ENCODE results near the gene SORD. TPM values are rescaled to one million over a fixed set of nuclear protein-coding genes. Genes with fewer than 3 reads are reported as not detected.

SORD gene
- total RNA-seq, 1 experiment from 2014 or later = 47.3 TPM

- in situ Hi-C loops (cut with HindIII; ENCODE audit: low sequenced_read_pairs) = no loop called here
- DNase-seq (ENCODE audit: low spot score) = no peak
These were observed 87.3 kb downstream of the SORD start for GRCh38 chr15:45110256-45110820.

GRCh38 chr15:45111390-45112142 is 88.6 kb downstream of the SORD start:
- no peak for DNase-seq (ENCODE audit: low spot score)
- in situ Hi-C loops (cut with HindIII; ENCODE audit: low sequenced_read_pairs) = no loop called here

DNA sequence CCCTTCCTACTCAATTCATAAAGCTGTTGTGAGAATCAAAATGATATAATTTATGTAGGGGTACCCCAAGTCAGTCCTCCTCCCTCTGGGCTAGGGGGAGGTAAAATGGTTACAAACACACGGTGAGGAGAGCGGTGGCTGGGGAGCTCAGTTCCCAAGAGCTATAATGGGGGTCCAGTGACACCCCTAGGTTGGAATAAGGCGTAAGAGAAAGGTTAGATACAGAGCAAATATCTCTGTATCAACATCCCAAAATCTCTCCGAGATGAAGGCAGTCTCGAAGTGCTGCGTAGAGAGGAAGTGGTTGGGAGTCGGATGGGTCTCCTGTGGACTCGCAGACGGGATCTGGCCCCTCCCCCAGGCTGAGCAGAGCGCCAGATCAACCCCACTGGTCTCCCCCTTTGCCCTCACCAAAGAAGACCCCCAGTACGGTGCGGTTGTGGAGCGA is 89.2 kb downstream of the SORD start:
- no peak for DNase-seq (ENCODE audit: low spot score)
- in situ Hi-C loops (cut with HindIII; ENCODE audit: low sequenced_read_pairs) = no loop called here

DNA sequence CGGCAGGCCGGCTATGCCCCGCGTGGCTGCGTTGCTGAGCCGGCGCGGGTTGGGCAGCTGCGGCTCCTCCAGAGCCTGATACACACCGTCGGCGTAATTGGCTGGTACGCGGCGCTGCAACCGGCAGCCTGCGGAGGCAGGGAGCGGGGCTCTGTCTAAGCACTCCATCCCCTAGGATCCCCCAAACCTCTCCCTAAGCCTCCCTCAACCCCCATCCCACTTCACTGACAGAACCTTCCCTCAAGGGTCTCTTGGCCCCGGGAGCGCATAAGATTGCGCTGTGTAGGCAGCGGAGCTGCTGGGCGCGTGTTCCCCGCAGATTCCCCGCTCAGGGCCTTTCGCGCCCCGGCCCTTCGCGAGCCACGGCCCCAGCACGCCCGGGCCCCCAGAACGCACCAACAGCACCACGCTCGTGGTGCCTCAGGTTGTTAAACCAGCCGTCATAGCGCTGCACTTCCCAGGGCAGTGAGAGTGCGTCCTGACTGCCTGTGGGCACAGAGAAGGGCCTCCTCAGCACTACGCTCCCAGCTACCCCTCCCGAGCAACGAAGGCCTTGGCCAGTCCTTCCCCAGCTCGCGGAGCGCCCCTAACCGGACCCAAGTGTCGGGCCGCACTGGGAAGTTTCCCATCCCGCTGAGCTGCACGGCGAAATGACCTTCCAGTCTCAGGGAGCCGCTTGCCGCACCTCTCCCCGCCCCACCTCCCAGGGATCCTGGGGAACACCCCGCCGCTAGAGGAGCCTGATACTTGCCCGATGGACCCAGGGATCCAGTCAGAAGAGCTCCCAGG is 89.8 kb downstream of the SORD start:
- in situ Hi-C loops (cut with HindIII; ENCODE audit: low sequenced_read_pairs) = no loop called here
- DNase-seq (ENCODE audit: low spot score) = no peak

DNA sequence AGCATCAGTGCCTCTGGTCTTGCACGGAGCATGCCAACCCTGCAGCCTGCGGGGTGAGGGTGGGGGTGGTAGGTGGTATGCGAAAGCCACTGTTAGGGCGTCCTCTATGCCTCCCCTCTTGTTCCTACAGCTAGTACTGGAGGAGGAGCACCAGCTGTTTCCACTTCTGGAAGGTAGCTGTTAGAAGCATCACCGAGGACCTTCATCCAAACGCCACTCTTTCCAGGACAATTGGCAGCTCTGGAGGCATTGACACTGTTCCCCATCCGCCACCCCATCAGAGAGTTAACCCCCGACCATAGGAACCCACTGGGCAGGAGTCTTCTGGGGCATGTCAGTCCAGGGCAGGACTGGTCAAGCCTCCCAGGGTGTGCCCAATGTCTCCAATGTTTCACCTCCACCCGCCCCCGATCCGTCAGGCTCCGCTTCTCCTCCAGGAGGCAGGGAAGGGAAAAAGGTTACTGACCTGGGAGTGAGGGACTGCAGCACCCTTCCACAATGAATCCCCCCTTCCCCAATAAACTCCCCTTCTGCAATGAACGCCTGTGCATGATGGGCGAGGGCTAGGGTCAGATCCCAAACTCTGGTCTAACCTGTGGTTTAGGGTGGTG is 90.5 kb downstream of the SORD start:
- in situ Hi-C loops (cut with HindIII; ENCODE audit: low sequenced_read_pairs) = no loop called here
- no peak for DNase-seq (ENCODE audit: low spot score)

DNA sequence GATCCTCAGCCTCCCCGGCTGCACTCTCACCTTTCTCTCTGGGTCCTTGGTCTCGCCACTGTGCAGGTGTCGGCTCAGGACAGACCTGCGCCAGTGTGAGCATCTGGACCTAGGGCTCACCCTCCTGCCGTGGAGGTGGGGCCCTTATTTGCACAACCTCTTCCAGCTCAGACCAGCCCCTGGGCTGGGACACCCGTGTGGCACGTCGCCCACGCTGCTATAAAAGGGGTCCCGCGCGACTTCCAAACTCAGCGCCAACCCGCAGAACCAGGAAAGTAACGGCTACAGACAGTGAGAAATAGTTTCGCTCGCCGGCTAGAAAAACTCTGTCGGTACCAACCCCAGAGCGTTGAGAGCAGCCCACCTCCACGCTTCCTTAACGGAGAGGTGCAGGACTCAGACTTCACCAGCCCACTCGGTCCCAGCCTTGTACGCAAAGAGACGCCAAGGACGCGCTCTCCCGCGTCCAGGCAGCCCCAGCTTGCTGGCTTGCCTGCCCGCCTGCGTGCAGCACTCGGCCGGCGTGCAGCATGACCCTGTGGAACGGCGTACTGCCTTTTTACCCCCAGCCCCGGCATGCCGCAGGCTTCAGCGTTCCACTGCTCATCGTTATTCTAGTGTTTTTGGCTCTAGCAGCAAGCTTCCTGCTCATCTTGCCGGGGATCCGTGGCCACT is 91.2 kb downstream of the SORD start, which contains the start of the genes DUOX2 and DUOXA2:
Gene DUOX2 (minus strand): TSS at position 97 of the 675 bp plus-strand sequence. CDS start 761 bp downstream, outside the sequence.
Gene DUOXA2 (plus strand): TSS at position 251 of the 675 bp plus-strand sequence. CDS start 280 bp downstream, at position 531.
- no peak for DNase-seq (ENCODE audit: low spot score)
- in situ Hi-C loops (cut with HindIII; ENCODE audit: low sequenced_read_pairs) = no loop called here

DNA sequence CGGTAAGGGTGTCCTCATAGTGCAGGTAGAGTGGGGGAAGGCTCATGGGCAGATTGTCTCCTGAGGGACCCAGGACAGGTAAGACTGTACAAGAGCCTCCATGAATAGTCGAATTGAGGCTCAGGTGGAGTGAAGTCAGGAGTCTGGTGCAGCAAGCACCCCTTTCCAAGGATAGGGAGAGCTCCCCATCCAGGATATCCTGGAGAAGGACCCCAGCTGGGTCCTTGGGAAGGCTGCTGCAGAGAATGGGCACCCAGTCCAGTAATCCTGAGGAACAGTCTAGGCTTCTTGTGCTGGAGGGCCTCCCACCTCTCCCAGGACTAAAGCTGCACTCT is 91.7 kb downstream of the SORD start:
- in situ Hi-C loops (cut with HindIII; ENCODE audit: low sequenced_read_pairs) = no loop called here

GRCh38 chr15:45115312-45115820 is 92.4 kb downstream of the SORD start:
- in situ Hi-C loops (cut with HindIII; ENCODE audit: low sequenced_read_pairs) = no loop called here
- no peak for DNase-seq (ENCODE audit: low spot score)

More for the DNA sequence above, 91.7 kb downstream of the SORD start:
- no peak for DNase-seq (ENCODE audit: low spot score)

DNA sequence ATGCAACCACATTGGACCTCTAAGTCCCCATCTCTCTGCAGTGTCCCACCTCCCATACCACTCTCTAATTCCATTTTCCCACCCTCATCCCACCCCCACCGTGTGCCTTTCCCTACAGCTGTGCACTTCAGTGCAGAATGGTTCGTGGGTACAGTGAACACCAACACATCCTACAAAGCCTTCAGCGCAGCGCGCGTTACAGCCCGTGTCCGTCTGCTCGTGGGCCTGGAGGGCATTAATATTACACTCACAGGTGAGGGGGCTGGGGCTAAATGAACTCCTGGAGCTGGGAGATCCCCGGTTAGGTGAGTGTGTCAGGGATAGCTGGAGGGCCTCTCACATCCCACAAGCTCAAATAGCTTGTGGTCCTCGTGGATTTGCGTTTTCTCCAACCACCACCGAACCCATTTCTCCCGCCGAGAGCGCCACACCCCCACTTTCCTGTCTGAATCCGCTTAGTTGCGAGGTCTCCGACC is 93.0 kb downstream of the SORD start:
- in situ Hi-C loops (cut with HindIII; ENCODE audit: low sequenced_read_pairs) = no loop called here
- DNase-seq (ENCODE audit: low spot score) = no peak

DNA sequence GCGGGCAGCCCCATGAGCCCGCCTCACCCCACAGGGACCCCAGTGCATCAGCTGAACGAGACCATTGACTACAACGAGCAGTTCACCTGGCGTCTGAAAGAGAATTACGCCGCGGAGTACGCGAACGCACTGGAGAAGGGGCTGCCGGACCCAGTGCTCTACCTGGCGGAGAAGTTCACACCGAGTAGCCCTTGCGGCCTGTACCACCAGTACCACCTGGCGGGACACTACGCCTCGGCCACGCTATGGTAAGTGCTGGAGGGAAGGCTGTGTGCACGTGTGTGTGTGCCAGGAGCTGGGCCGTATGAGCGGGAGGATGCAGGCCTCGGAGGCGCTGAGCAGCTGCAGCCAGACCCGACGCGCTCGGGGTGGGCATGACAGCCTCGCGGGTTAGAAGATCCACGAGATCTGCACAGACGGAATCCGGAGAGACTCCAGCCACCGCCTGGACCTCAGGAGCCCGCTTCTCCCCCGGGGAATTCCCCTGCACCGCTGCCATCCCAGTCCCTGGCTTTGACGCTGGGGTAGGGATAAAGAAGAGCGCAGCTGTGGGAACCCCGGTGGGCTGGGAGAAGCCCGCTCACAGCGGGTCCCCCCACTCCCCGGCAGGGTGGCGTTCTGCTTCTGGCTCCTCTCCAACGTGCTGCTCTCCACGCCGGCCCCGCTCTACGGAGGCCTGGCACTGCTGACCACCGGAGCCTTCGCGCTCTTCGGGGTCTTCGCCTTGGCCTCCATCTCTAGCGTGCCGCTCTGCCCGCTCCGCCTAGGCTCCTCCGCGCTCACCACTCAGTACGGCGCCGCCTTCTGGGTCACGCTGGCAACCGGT is 93.7 kb downstream of the SORD start:
- DNase-seq (ENCODE audit: low spot score) = no peak
- in situ Hi-C loops (cut with HindIII; ENCODE audit: low sequenced_read_pairs) = no loop called here

- in situ Hi-C loops (cut with HindIII; ENCODE audit: low sequenced_read_pairs) = no loop called here
- DNase-seq (ENCODE audit: low spot score) = no peak
These were observed 94.5 kb downstream of the SORD start for GRCh38 chr15:45117308-45118130.

- DNase-seq (ENCODE audit: low spot score) = peak; percentile 94
- in situ Hi-C loops (cut with HindIII; ENCODE audit: low sequenced_read_pairs) = no loop called here
These were observed 95.2 kb downstream of the SORD start for GRCh38 chr15:45118131-45118588.

- DNase-seq (ENCODE audit: low spot score) = no peak
- in situ Hi-C loops (cut with HindIII; ENCODE audit: low sequenced_read_pairs) = no loop called here
These were observed 96.0 kb downstream of the SORD start for GRCh38 chr15:45118996-45119395.

DNA sequence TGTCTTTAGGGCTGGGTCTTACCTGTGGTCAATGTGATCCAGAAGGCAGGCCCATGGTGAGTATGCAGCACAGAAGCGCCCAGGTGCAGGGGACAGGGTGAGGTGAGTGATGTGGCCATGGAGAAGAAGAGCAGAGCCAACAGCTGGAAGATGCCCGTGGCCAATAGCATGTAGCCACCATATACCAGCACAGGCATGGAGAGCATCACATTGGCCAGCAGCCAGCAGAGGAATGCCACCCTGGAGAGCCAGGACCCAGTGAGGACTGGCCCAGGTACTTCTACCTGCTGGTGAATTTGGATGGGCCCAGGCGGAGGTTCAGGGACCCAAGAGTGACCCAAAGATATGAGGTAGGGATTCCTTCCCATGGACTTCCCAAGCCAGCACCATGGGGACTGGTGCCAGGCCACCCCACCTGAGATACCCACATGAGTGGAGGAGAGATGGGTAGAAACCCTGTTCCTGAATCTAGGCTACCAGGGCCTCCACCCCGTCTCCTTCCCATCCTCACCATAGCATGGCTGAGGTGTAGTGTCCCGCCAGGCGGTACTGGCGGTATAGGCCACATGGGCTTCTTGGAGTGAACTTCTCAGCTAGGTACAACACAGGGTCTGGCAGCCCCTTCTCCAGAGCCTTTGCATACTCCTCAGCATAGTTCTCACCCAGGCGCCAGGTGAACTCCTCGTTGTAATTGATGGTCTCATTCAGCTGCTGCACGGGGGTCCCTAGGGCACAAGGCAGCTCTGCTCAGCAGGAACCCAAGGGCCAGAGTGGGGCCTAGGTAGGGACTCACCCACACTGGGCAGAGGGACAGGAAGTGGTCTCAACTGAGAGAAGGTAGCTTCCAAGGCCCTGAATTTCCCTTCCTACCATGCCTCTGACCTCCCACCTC is 97.3 kb downstream of the SORD start:
- DNase-seq (ENCODE audit: low spot score) = no peak
- in situ Hi-C loops (cut with HindIII; ENCODE audit: low sequenced_read_pairs) = no loop called here

DNA sequence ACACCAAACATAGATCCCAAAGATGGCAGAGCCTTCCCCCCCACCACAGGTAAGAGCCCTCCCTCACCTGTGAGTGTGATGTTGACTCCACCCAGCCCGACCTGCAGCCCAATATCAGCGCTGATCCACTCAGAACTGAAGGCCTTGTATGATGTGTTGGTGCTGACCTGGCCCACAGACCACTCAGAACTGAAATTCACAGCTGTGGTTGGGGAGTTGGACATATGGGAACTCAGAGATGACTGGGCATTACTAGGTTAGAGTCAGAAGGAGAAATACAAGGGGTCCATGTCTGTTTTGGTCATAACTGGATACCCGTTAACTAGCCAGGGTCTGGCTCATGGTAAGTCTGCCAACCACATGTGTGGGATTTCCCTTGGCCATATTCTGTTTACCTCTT is 98.0 kb downstream of the SORD start:
- in situ Hi-C loops (cut with HindIII; ENCODE audit: low sequenced_read_pairs) = no loop called here
- DNase-seq (ENCODE audit: low spot score) = no peak

- DNase-seq (ENCODE audit: low spot score) = no peak
- in situ Hi-C loops (cut with HindIII; ENCODE audit: low sequenced_read_pairs) = no loop called here
These were observed 98.9 kb downstream of the SORD start for GRCh38 chr15:45121706-45122417.
